ENCODE results near the gene CTDSP2. TPM values are rescaled to one million over a fixed set of nuclear protein-coding genes. Genes with fewer than 3 reads are reported as not detected.

CTDSP2 gene
- polyA plus RNA-seq, 1 of the 3 experiments (the other 2 are of a cell fraction), result 119 TPM

- Histone ChIP-seq H3K9me2 (no peaks in the 10 kb centered on the region), H3K4me3 (ENCODE audit: low read depth in 2 of 2, low read length in 1 of 2) (no peak overlapping the region), H2AFZ (ENCODE audit: low read depth) (no peak overlapping the region), H3K4me2 (no peak overlapping the region), H3K9ac (no peak overlapping the region), H3K9me3 (no peaks in the 10 kb centered on the region), H3K79me2 (ENCODE audit: insufficient read depth) (no peaks in the 10 kb centered on the region), H3F3A (replicated peaks; ENCODE audit: insufficient read depth) (peaks cover 7% of the 10 kb centered on the region), H3K27ac (ENCODE audit: low read depth in 2 of 2, low read length in 1 of 2) (no peak overlapping the region), H3K27me3 (ENCODE audit: insufficient read depth) (no peaks in the 10 kb centered on the region), H3K4me1 (ENCODE audit: control insufficient read depth in 1 of 2, insufficient read depth in 2 of 2, low read depth in 1 of 2, low read length in 1 of 2) (no peaks in the 10 kb centered on the region; a peak in 1 of 4 replicates), H4K20me1 (ENCODE audit: insufficient read depth) (no peaks in the 10 kb centered on the region), H3K36me3 (replicated peaks in 1 of 2; ENCODE audit: control insufficient read depth in 1 of 2, insufficient read depth in 2 of 2, low read length in 1 of 2) (peaks cover 21 to 63% of the 10 kb centered on the region in 2 experiments)
- CTCF ChIA-PET, result interaction anchor here (0.9 to 12.0 kb wide), 18 partner anchors 9 to 104 kb away, joined by 3 to 96 read pairs (median 6); partner anchors contain the start of genes AVIL and TSFM
- TF ChIP-seq TAF1 (IDR thresholded peaks at IDR 0.05; ENCODE audit: borderline replicate concordance, low read depth, low read length), result no peak
- TF ChIP-seq RFX5 (IDR thresholded peaks at IDR 0.05; ENCODE audit: low read length), result no peak
- TF ChIP-seq SMC3 (IDR thresholded peaks at IDR 0.05; ENCODE audit: low read depth, low read length), result peak; percentile 63
- TF ChIP-seq TCF12 (IDR thresholded peaks at IDR 0.05), result no peak
- TF ChIP-seq EP300 (IDR thresholded peaks at IDR 0.05; ENCODE audit: borderline replicate concordance in 1 of 2, low read depth in 1 of 2, low read length in 1 of 2), result no peak
- no peak for TF ChIP-seq MAX (IDR thresholded peaks at IDR 0.05; ENCODE audit: low read depth)
- TF ChIP-seq CTCF (IDR thresholded peaks at IDR 0.05), result peak; percentile 79
- no peak for TF ChIP-seq USF1 (IDR thresholded peaks at IDR 0.05; ENCODE audit: borderline replicate concordance, low read depth)
- no peak for TF ChIP-seq NFIC (IDR thresholded peaks at IDR 0.05; ENCODE audit: borderline replicate concordance)
- TF ChIP-seq MEF2A (IDR thresholded peaks at IDR 0.05; ENCODE audit: borderline replicate concordance, low read depth), result no peak
- TF ChIP-seq FOXJ3 (CRISPR knock-in tag; IDR thresholded peaks at IDR 0.05), result no peak
- TF ChIP-seq RAD21 (IDR thresholded peaks at IDR 0.05; ENCODE audit: low read length), result peak; percentile 64
- no peak for TF ChIP-seq ELF1 (IDR thresholded peaks at IDR 0.05)
- 56% methylated on average over 8 of the region's 9 CpGs for WGBS (ENCODE audit: low lambda C conversion rate)
- POLR2A ChIA-PET, result no interaction called here
- peak; percentile 68 for DNase-seq
These were observed 43.1 kb downstream of the CTDSP2 start for GRCh38 chr12:57803319-57803893.

GRCh38 chr12:57802607-57803006, 43.9 kb downstream of the CTDSP2 start:
- no peak overlapping the region for H3K27ac ChIP-seq (ENCODE audit: low read depth in 2 of 2, low read length in 1 of 2)
- H3K4me1 ChIP-seq (ENCODE audit: control insufficient read depth in 1 of 2, insufficient read depth in 2 of 2, low read depth in 1 of 2, low read length in 1 of 2), result no peaks in the 10 kb centered on the region; a peak in 1 of 4 replicates
- ChIA-PET POLR2A (no interaction called here), CTCF (interaction anchor here (0.8 to 12.0 kb wide), 20 partner anchors 9 to 104 kb away, joined by 3 to 96 read pairs (median 6); partner anchors contain the start of genes AVIL, CYP27B1 and TSFM)
- no peak overlapping the region for H3K9ac ChIP-seq
- no peaks in the 10 kb centered on the region for H3K9me2 ChIP-seq
- H3K79me2 ChIP-seq (ENCODE audit: insufficient read depth), result no peaks in the 10 kb centered on the region
- WGBS (ENCODE audit: low lambda C conversion rate), result 93% methylated on average over 1 of the region's 1 CpG
- TF ChIP-seq TEAD4 (IDR thresholded peaks at IDR 0.05; ENCODE audit: borderline replicate concordance, insufficient read depth) (no peak), NFIC (IDR thresholded peaks at IDR 0.05; ENCODE audit: borderline replicate concordance) (no peak), NRF1 (IDR thresholded peaks at IDR 0.05; ENCODE audit: low read depth, low read length) (no peak), RCOR1 (IDR thresholded peaks at IDR 0.05; ENCODE audit: low read length) (no peak), MEF2A (IDR thresholded peaks at IDR 0.05; ENCODE audit: borderline replicate concordance, low read depth) (no peak), EP300 (IDR thresholded peaks at IDR 0.05; ENCODE audit: borderline replicate concordance in 1 of 2, low read depth in 1 of 2, low read length in 1 of 2) (no peak), RXRA (IDR thresholded peaks at IDR 0.05; ENCODE audit: borderline replicate concordance, low read depth) (no peak), JUND (IDR thresholded peaks at IDR 0.05) (no peak), MAX (IDR thresholded peaks at IDR 0.05; ENCODE audit: low read depth) (no peak), PBX3 (IDR thresholded peaks at IDR 0.05) (no peak), GATA2 (CRISPR knock-in tag; IDR thresholded peaks at IDR 0.05) (no peak), FOXJ3 (CRISPR knock-in tag; IDR thresholded peaks at IDR 0.05) (no peak)
- no peaks in the 10 kb centered on the region for H4K20me1 ChIP-seq (ENCODE audit: insufficient read depth)
- H3K36me3 ChIP-seq (replicated peaks in 1 of 2; ENCODE audit: control insufficient read depth in 1 of 2, insufficient read depth in 2 of 2, low read length in 1 of 2), result peaks cover 27 to 60% of the 10 kb centered on the region in 2 experiments
- H3K4me2 ChIP-seq, result no peak overlapping the region
- H3K27me3 ChIP-seq (ENCODE audit: insufficient read depth), result no peaks in the 10 kb centered on the region
- no peaks in the 10 kb centered on the region for H3K9me3 ChIP-seq
- no peak for DNase-seq
- H3F3A ChIP-seq (replicated peaks; ENCODE audit: insufficient read depth), result peaks cover 7% of the 10 kb centered on the region
- no peak overlapping the region for H2AFZ ChIP-seq (ENCODE audit: low read depth)
- no peak overlapping the region for H3K4me3 ChIP-seq (ENCODE audit: low read depth in 2 of 2, low read length in 1 of 2)
